Endothelial cell (in vitro differentiated cells): ENCODE data around the gene TLX1. TPM values are rescaled to one million over a fixed set of nuclear protein-coding genes. Genes with fewer than 3 reads are reported as not detected.

Experiments used
- DNase-seq: peaks from one replicate; pipeline ENCODE4 v3.0.0; 2021; ENCODE audit warnings: low spot score
- H3K27ac Mint-ChIP-seq: one replicate; pipeline ENCODE4 v1.8.0; 2021; ENCODE audit warnings: mixed read lengths, inconsistent platforms; ENCODE audit not compliant: unreplicated experiment
- H3K27me3 Mint-ChIP-seq: one replicate; pipeline ENCODE4 v1.8.0; 2021; ENCODE audit warnings: mild to moderate bottlenecking, moderate library complexity, mixed read lengths, inconsistent platforms; ENCODE audit not compliant: unreplicated experiment
- H3K36me3 Mint-ChIP-seq: one replicate; pipeline ENCODE4 v1.8.0; 2021; ENCODE audit warnings: mild to moderate bottlenecking, low read depth, mixed read lengths, inconsistent platforms; ENCODE audit not compliant: unreplicated experiment
- H3K4me1 Mint-ChIP-seq: one replicate; pipeline ENCODE4 v1.8.0; 2021; ENCODE audit warnings: mild to moderate bottlenecking, mixed read lengths, inconsistent platforms; ENCODE audit not compliant: unreplicated experiment
- H3K4me3 Mint-ChIP-seq: one replicate; pipeline ENCODE4 v1.8.0; 2021; ENCODE audit warnings: mild to moderate bottlenecking, mixed read lengths, inconsistent platforms; ENCODE audit not compliant: unreplicated experiment
- H3K9me3 Mint-ChIP-seq: one replicate; pipeline ENCODE4 v1.8.0; 2021; ENCODE audit warnings: mixed read lengths, inconsistent platforms; ENCODE audit not compliant: unreplicated experiment
- CTCF ChIP-seq: fragments of 200-600 bp; sonication (generic); IDR thresholded peaks from one replicate; pipeline ENCODE4 v1.5.0; 2021; ENCODE audit warnings: antibody characterized with exemption; ENCODE audit not compliant: unreplicated experiment
- total RNA-seq: library from RNA; stranded (reverse); fragmentation: NEBNext Ultra II Directional; extraction: Animal tissue kit (Norgen Biotek cat#: 25700); gene quantifications from one replicate; pipeline ENCODE4 v1.2.1, GENCODE V29; 2021; ENCODE audit not compliant: unreplicated experiment

TLX1 gene
- total RNA-seq, 1 donor from 2014 or later, result 31.0 TPM

- no peak for TF ChIP-seq CTCF
- DNase-seq, result no peak
- no peaks in the 10 kb centered on the region for H3K36me3 Mint-ChIP-seq
- no peak overlapping the region for H3K4me3 Mint-ChIP-seq
- peaks cover 8% of the 10 kb centered on the region for H3K4me1 Mint-ChIP-seq
- H3K27ac Mint-ChIP-seq, result no peak overlapping the region
- no peaks in the 10 kb centered on the region for H3K9me3 Mint-ChIP-seq
- peaks cover 4% of the 10 kb centered on the region for H3K27me3 Mint-ChIP-seq
These were observed 26.8 kb downstream of the TLX1 start for GRCh38 chr10:101157756-101158458.

- no peaks in the 10 kb centered on the region for H3K36me3 Mint-ChIP-seq
- H3K27me3 Mint-ChIP-seq, result peaks cover 3% of the 10 kb centered on the region
- no peak for DNase-seq
These were observed 27.5 kb downstream of the TLX1 start for GRCh38 chr10:101158459-101159058.

GRCh38 chr10:101161494-101162299, 30.6 kb downstream of the TLX1 start:
- peaks cover 9% of the 10 kb centered on the region for H3K4me1 Mint-ChIP-seq
- no peaks in the 10 kb centered on the region for H3K9me3 Mint-ChIP-seq
- H3K36me3 Mint-ChIP-seq, result no peaks in the 10 kb centered on the region
- TF ChIP-seq CTCF, result peak; percentile 98
- DNase-seq, result peak; percentile 79
- H3K27ac Mint-ChIP-seq, result no peak overlapping the region
- no peak overlapping the region for H3K4me3 Mint-ChIP-seq
- H3K27me3 Mint-ChIP-seq, result peaks cover 4% of the 10 kb centered on the region

More at GRCh38 chr10:101158459-101159058, 27.5 kb downstream of the TLX1 start:
- Mint-ChIP-seq H3K4me1 (peaks cover 9% of the 10 kb centered on the region), H3K27ac (no peak overlapping the region), H3K9me3 (no peaks in the 10 kb centered on the region), H3K4me3 (no peak overlapping the region)
- no peak for TF ChIP-seq CTCF

- no peak for DNase-seq
- Mint-ChIP-seq H3K27ac (no peak overlapping the region), H3K9me3 (no peaks in the 10 kb centered on the region), H3K27me3 (peaks cover 4% of the 10 kb centered on the region), H3K36me3 (no peaks in the 10 kb centered on the region), H3K4me3 (no peak overlapping the region), H3K4me1 (peaks cover 9% of the 10 kb centered on the region)
- TF ChIP-seq CTCF, result no peak
These were observed 31.6 kb downstream of the TLX1 start for GRCh38 chr10:101162677-101163076.
